GM23248 (cell line): ENCODE data around the gene SYNE3.

ENCODE experiments used
- EZH2 ChIP-seq: fragments of 200-600 bp; sonication (generic); IDR thresholded peaks from 2 replicates; pipeline ENCODE4 v1.6.1; 2018; ENCODE audit warnings: antibody characterized with exemption, mild to moderate bottlenecking; ENCODE audit not compliant: insufficient read depth, poor library complexity, severe bottlenecking
- EZH2phosphoT487 ChIP-seq: fragments of 200-600 bp; sonication (generic); IDR thresholded peaks from 2 replicates; pipeline ENCODE4 v1.6.1; 2018; ENCODE audit warnings: antibody characterized with exemption, moderate library complexity, mild to moderate bottlenecking, low read depth; ENCODE audit not compliant: insufficient read depth

DNA sequence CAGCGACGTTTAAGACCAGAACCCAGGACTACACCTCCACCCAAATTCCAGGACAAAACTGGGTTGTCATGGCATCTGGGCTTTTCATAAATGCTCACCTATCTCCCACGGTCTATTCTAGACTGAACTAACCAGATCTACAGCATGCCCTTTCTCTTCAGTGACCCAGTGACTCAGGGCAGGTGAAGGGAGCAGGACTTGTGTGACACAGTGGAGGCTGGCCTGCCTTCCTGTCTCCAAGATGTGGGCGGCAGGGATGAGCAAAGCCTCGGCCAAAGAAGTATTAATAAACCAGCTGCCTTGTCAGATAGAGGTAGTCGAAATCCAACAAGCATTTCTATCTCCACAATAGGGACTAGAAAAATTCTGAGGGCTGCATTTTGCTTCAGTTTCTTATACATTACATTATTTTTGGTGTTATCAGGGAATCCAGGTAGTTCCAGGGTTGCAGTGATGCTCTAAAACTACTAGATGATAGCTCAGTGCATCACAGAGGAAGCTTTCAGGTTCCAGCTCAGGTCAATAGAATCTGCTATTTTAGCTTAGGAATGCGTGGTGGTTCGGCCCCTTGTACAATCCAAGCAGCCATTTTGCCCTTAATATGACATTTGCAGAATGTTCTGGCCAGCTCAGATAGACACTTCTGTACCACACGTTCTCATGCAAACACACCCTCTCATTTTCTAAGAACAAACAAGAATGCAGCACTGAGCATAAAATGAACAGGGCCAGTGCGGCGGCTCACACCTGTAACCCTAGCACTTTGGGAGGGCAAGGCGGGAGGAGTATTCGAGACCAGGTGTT is 14.2 kb upstream of the SYNE3 start:
- TF ChIP-seq EZH2: no peak
- no peak for TF ChIP-seq EZH2phosphoT487
